Measurements from ENCODE around the gene EPB41L4B. TPM values are rescaled to one million over a fixed set of nuclear protein-coding genes. Genes with fewer than 3 reads are reported as not detected.

The EPB41L4B gene
- total and polyA plus RNA-seq, 8 donors = 10.3 to 17.7 (median 15.3) TPM

GRCh38 chr9:109295221-109296130 is 25.4 kb downstream of the EPB41L4B start:
- no peak overlapping the region for H3K27ac ChIP-seq
- intact Hi-C loops (cut with DNase I) = no loop called here

GRCh38 chr9:109290385-109290784 is 30.5 kb downstream of the EPB41L4B start:
- no peak overlapping the region for H3K27ac ChIP-seq
- H3K4me3 ChIP-seq = no peak overlapping the region
- intact Hi-C loops (cut with DNase I) = no loop called here
- no peaks in the 10 kb centered on the region for H3K27me3 ChIP-seq
- H3K36me3 ChIP-seq = no peaks in the 10 kb centered on the region
- no peaks in the 10 kb centered on the region for H3K9me3 ChIP-seq
- peaks cover 0 to 5% of the 10 kb centered on the region in 2 donors for H3K4me1 ChIP-seq
- ATAC-seq (no peak), DNase-seq (no peak)
- no peak for TF ChIP-seq CTCF (IDR thresholded peaks at IDR 0.05)

More at GRCh38 chr9:109295221-109296130, 25.4 kb downstream of the EPB41L4B start:
- no peaks in the 10 kb centered on the region for H3K4me1 ChIP-seq
- ATAC-seq (no peak), DNase-seq (no peak)
- peaks cover 0 to 7% of the 10 kb centered on the region in 2 donors for H3K27me3 ChIP-seq
- no peaks in the 10 kb centered on the region for H3K36me3 ChIP-seq
- TF ChIP-seq CTCF (IDR thresholded peaks at IDR 0.05) = no peak
- H3K9me3 ChIP-seq = no peaks in the 10 kb centered on the region
- no peak overlapping the region for H3K4me3 ChIP-seq

- Histone ChIP-seq H3K27me3 (no peaks in the 10 kb centered on the region), H3K9me3 (no peaks in the 10 kb centered on the region), H3K36me3 (no peaks in the 10 kb centered on the region), H3K27ac (no peak overlapping the region), H3K4me1 (peaks cover 0 to 5% of the 10 kb centered on the region in 2 donors), H3K4me3 (no peak overlapping the region)
- peak; percentile 55 for ATAC-seq
- intact Hi-C loops (cut with DNase I) = no loop called here
- no peak for TF ChIP-seq CTCF (IDR thresholded peaks at IDR 0.05)
- no peak for DNase-seq
These were observed 30.9 kb downstream of the EPB41L4B start for GRCh38 chr9:109289931-109290330.

GRCh38 chr9:109289186-109289585 is 31.7 kb downstream of the EPB41L4B start:
- no peaks in the 10 kb centered on the region for H3K27me3 ChIP-seq
- no peak overlapping the region for H3K27ac ChIP-seq
- ATAC-seq = peak; percentile 56
- no peak for TF ChIP-seq CTCF (IDR thresholded peaks at IDR 0.05)
- no peak overlapping the region for H3K4me3 ChIP-seq
- intact Hi-C loops (cut with DNase I) = no loop called here
- H3K9me3 ChIP-seq = no peaks in the 10 kb centered on the region
- peaks cover 0 to 5% of the 10 kb centered on the region in 2 donors for H3K4me1 ChIP-seq
- no peaks in the 10 kb centered on the region for H3K36me3 ChIP-seq
- DNase-seq = no peak

- peaks cover 0 to 5% of the 10 kb centered on the region in 2 donors for H3K4me1 ChIP-seq
- intact Hi-C loops (cut with DNase I) = no loop called here
- H3K9me3 ChIP-seq = no peaks in the 10 kb centered on the region
- H3K27me3 ChIP-seq = no peaks in the 10 kb centered on the region
- peak overlapping the region in 1 of 2 donors; percentile 9 for H3K27ac ChIP-seq
- no peak for DNase-seq
- no peaks in the 10 kb centered on the region for H3K36me3 ChIP-seq
- TF ChIP-seq CTCF (IDR thresholded peaks at IDR 0.05) = no peak
- ATAC-seq = peak; percentile 17
- H3K4me3 ChIP-seq = no peak overlapping the region
These were observed 33.9 kb downstream of the EPB41L4B start for GRCh38 chr9:109286981-109287380.

Measured in left lung (tissue), 10 donors.